HG03439 (cell line): ENCODE results near the gene ACACB.

ENCODE experiments used
- ATAC-seq: cut with Tn5 transposase; IDR thresholded peaks from one replicate; pipeline ENCODE4 v1.9.1; 2021; ENCODE audit warnings: mild to moderate bottlenecking, moderate library complexity; ENCODE audit not compliant: unreplicated experiment

ACACB gene

DNA sequence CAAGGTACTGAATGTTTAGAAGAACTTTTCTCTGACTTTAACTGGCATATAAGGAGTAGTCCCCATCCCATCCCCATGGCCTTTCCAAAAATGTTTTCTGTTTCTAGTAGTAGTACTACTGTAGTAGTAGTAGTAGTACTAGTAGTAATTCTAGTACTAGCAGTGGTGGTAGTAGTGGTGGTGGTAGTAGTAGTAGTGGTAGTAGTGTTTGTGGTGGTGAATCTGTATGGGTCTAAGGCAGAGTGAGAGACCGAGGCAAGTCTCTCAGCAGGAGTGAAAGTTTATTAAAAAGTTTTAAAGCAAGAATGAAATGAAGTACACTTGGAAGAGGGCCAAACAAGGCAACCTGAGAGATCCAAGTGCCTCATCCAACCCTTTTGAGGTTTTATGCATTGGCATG is 134.1 kb downstream of the ACACB start:
- ATAC-seq: no peak

DNA sequence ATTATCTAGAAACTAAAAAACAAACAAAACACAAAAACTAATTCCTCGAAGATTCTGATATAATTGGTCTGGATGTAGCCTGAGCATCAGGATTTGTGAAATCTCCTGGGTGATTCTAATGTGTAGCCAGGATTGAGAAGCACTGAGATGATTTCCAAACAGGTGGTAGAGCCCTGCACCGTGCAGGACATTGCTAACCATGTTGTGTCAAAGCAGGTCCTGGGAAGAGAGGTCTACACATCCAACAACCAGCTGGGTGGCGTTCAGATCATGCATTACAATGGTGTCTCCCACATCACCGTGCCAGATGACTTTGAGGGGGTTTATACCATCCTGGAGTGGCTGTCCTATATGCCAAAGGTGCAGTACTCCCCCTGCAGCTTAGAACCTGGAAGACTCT is 136.4 kb downstream of the ACACB start:
- ATAC-seq: no peak

DNA sequence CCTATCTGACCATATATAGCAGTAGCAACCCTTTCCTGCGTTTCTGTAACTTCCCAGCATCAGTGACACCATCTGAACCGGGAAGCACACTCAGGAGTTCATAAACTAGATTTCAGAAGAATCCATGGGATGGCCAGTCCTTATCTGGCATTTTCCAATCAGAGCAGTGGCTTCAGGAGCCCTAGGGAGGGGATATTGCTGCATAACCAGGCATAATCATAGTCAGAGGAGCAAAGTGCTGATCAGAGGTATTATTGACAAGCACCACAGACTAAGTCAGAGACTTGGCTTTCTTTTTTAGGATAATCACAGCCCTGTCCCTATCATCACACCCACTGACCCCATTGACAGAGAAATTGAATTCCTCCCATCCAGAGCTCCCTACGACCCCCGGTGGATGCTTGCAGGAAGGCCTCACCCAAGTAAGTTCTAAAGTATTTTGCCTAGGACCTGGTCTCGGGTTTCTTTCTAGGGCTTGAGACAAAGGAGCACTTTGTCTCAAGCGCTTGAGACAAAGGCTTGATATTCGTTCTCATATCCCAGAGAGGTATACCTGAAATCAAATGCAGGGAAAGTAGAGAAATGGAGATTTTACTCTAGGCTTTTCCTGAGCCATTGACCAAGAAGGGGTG is 137.6 kb downstream of the ACACB start:
- ATAC-seq: no peak

DNA sequence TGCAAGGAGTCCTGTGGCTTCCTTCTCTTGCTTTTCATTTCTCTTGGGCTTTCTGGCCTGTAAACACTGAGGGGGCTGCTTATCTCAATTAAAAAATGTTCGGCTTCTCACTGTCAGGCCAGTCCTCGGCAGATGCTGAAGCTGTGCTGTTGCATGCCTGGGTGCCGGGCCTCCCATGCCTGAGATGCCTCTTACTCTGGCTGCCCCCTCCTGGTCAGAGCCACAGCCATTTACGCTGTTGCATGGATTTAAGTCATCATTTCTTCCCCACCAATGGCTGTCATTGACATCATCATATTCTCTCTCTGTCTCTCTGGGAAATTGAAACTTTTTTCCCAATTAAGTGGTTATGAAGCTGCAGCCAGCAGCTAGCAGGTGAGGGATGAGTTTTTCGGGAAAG is 139.0 kb downstream of the ACACB start:
- ATAC-seq: no peak

DNA sequence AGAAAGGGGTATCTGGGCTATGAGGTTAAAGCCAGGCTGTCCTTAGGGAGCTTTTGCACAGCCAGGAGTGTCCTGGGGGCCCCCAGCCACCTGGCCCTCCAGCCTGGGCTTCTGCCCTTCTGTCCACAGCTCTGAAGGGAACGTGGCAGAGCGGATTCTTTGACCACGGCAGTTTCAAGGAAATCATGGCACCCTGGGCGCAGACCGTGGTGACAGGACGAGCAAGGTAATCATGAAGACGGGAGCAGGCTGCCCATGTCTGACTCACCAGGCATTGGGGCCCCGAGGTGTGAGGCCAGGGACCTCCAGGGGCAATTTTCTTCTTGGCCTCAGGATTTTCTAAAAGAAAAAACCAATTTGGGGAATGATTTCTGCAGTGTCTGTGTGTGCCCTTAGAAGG is 139.6 kb downstream of the ACACB start:
- no peak for ATAC-seq

DNA sequence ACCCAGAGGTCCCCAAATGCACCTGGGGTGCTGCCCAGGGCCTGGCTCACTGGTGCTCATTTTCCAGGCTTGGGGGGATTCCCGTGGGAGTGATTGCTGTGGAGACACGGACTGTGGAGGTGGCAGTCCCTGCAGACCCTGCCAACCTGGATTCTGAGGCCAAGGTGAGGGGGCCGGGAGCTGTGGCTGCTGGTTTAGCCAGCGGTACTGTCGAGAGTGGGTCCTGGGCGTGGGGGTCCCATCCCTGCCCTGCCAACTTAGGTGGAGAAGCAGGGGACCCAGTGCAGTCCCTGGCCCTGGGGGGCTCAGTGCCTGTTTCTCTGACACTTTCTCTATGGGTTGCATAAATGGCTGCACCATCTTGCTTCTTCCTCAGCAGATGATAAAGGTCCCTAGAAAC is 141.8 kb downstream of the ACACB start:
- ATAC-seq: no peak

DNA sequence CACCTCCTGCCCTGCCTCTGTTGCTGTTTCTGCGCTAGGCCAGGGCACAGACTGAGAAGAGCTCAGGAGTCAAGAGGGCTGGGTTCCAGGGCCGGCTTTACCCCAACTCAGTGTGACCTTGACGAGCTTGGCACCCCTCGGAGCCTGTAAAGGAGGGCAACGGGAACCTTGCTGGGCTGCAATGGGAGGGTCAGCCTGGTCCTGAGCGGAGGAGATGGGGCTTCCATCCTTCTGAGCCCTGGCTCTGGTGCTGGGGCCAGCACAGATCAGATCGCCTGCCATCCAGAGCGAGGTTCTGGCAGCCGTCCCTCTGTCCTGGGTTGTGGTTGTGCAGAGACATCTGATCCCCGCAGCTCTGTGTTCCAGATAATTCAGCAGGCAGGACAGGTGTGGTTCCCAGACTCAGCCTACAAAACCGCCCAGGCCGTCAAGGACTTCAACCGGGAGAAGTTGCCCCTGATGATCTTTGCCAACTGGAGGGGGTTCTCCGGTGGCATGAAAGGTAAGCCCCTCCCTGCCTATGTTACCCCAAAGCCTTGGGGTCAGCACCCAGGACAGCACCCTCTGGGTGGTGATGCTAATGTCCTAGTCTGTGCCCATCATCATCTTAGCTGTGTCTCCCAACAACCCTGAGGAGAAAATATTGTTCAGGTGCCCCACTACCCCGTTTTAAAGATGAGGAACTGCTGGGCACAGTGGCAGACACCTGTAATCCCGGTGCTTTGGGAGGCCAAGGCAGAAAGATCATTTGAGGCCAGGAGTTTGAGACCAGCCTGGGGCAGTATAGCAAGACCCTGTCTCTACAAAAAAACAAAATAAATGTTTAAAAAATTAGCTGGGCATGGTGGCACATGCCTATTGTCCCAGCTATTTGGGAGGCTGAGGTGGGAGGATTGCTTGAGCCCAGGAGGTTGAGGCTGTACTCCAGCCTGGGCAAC is 142.5 kb downstream of the ACACB start:
- ATAC-seq: no peak

DNA sequence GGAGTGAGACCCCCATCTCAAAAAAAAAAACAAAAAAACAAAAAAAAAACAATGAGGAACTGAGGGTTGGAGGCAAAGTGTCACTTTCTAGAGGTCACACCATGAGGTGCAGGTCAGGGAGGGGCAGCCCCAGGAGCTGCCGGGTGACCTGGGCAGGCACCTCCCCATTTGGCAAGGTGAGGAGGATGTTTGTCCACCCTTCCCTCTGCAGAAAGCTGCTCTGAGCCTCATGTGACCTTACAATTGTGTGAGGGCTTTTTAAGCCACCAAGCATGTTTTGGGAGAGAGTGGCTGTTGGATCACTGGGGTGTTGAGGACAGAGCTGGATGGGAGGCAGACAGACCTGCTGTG is 143.1 kb downstream of the ACACB start:
- no peak for ATAC-seq

DNA sequence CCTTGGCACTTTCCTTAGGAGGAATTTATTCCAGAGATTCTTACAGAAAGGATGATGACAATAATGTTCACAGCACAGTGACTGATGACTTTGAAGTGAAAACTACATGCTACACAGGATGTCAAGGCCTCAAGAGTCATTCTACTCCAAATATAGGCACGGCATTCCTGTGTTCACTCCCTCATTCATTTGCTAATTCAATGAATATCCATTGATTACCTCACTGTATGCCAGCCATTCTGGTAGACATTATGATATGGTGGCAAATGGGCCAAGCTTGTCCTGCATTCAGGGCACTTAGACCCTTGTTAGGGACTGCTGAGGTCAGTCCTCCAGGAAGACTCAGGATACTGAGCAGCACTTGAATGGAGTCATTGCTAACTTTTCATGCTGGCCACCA is 144.7 kb downstream of the ACACB start:
- no peak for ATAC-seq

DNA sequence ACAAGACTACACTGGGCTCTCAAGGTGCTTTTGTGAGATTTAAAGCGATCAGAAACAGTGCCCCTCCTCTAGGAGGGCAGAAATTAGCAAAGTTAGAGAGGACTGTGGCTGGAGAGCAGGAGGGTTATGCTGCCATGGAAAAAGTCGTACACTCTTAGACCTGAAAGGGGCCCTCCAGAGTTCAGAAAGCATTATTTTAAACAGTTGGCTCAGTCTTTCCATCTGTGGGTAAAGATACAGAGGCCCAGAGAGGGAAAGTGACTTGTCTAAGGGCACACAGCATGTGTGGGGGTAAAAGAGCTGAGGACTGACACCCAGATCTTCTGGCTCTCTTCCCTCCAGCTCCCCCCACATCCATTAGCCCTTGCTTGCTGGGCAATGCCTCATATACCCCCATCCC is 145.6 kb downstream of the ACACB start:
- ATAC-seq: no peak

DNA sequence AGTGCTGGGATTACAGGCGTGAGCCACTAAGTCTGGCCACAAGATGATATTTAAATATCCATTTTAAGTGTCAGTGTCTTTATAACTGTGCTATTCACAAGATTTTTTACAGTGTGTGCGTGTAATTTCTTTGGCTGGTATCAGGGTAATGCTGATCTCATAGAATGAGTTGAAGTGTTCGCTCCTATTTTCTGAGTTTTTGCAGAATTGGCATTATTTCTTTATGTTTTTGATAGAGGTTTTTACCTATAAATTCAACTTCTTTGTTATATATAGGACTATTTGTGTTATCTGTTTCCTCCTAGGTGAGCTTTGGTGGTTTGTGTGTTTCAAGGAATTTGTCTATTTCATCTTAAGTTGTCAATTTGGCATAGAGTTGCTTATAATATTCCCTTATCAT is 147.1 kb downstream of the ACACB start:
- no peak for ATAC-seq

DNA sequence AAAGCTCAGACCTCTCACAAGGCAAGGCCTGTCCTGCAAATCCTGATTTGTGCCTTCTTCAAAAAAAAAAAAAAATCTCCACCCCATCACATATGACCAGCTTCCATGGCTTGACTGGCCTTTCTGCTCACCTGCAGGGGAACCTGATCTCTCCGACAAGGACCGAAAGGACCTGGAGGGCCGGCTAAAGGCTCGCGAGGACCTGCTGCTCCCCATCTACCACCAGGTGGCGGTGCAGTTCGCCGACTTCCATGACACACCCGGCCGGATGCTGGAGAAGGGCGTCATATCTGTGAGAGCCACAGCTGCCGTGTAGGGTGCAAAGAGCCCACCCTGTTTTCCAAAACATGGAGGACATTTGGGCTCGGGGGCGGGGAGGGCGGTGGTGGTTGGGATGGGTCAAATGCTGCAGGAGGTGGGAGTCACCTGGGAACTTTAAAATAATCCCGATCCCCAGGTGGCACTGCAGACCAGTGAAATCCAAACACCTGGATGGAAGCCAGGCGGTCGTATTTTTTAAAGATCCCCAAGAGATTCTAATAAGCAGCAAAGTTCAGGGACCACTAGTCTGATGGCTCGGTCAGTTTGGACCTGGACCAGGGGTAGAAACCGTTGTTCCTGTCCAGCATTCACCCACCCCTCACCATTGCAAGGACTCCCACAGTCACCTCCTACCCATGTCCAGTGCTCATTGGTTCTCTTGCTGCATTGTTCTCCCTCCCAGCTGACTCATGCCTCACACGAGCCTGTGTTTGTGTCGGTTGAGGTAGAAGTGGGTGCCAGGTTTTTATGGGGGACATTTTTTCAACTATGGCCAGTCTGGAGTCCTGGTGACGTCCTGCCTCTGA is 147.9 kb downstream of the ACACB start:
- ATAC-seq: no peak

DNA sequence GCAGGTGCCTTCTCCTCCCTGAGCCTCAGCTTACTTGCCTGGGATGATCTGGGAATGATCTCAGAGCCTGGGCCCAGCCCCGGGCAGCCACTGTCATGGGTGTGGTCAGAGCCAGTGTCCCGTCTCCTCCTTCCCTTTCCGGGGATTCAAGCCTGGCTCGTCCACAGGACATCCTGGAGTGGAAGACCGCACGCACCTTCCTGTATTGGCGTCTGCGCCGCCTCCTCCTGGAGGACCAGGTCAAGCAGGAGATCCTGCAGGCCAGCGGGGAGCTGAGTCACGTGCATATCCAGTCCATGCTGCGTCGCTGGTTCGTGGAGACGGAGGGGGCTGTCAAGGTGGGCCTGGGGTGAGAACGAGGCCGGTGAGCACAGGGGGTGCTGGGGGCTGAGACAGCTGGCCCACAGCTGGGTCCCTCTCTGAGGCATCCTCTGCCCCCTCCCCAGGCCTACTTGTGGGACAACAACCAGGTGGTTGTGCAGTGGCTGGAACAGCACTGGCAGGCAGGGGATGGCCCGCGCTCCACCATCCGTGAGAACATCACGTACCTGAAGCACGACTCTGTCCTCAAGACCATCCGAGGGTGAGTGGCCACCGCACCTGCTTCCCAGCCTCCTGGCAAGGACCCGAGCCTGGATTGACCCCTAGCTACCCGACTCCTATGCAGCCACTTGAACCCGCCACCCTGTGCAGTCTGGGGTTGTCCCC is 148.7 kb downstream of the ACACB start:
- no peak for ATAC-seq

DNA sequence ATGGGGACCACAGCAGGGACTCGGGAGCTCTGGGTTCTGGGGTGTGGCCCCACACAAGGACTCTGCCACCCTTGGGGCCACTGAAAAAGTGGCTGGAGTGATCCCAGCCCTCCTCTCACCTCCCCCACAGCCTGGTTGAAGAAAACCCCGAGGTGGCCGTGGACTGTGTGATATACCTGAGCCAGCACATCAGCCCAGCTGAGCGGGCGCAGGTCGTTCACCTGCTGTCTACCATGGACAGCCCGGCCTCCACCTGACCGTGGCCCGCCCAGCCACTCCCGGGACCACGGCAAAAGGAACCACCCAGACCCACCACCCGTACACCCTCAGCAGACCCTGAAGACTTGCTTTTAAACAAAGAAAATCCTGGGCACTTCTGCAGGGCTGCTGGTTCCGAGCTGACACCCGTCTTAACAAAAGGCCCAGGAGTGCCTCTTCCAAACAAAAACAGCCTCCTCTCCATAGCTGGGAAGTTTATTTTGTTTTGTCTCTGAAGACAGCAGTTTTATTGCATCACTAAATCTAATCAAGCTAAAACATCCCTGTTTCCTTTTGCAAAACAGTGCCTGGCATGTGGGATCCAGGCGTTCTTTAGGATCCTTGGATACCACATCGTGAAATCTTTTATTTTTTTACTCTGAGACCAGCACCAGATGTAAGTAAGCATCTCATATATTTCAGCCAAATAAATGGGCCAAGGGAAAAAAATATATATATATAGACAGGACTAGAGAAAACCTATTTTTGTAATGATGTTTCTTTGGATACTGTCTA is 149.9 kb downstream of the ACACB start:
- no peak for ATAC-seq

DNA sequence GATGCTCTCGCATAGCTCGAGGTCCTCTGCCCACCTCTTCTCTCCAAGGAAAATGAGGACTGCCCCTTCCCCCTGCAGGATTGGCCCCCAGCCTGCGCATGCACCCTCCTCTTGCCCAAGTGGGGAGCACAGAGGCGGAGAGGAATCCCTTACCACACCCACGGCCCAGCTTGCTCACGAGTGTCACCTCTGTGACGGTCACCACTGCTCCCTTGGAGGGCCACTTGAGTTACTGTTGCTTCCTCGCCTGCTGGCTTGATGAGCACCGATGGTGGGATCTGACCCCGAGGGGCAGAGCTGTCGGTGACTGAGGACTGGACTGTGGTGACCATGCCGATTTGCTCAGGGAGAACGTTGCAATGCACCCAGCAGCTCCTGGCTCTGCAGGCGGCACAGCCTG is 151.0 kb downstream of the ACACB start:
- no peak for ATAC-seq

DNA sequence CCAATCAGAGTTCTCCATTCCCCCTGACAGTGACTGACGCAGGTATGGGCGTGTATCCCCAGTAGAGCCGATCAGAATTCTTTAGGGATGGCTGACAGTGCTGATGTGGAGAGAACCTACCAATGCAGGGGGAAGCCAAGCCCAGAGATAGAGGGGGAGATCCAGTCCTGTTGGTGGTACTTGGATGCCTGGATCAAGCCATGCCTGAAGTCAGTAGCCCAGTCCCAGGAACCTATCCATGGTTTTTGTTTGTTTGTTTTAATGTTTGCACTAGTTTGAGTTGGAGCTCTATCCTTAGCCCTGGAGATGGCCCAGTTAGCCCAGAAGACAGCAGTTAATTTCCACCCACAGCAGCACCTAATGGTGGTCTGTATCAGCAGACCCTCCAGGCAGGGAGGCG is 152.5 kb downstream of the ACACB start:
- ATAC-seq: no peak

DNA sequence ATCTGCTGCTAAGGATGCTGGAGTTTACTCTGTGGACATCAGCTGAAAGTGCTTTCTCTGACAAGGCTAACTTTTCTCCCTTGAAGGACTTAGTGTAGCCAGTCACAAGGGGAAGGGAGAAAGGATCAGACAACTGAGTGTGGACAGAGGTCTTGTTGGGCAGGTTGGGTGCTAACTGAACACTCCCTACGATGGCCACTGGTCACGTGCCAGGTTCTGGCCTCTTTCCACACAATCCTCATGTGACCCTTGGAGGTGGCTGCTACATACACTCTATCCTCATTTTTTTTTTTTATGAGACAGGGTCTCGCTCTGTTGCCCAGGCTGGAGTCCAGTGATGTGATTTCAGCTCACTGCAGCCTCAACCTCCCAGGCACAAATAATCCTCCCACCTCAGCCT is 153.0 kb downstream of the ACACB start:
- no peak for ATAC-seq

DNA sequence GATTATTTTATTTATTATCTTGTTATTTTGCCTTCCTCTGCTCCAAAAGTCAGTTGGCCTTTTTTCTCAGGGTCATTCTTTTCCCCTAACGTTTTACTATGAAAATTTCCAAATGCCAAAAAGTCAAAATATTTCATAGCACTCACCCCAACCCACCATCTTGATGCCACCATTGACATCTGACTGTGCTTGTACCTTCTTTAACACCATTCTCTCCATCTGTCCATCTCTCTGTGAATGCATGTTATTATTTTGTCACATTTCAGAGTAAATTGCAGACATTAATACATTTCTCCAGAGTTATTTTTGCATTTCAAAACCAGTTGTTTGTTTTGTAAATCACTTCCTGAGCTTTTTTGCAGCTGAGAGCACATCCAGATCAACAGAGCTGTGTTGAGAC is 154.1 kb downstream of the ACACB start:
- no peak for ATAC-seq

DNA sequence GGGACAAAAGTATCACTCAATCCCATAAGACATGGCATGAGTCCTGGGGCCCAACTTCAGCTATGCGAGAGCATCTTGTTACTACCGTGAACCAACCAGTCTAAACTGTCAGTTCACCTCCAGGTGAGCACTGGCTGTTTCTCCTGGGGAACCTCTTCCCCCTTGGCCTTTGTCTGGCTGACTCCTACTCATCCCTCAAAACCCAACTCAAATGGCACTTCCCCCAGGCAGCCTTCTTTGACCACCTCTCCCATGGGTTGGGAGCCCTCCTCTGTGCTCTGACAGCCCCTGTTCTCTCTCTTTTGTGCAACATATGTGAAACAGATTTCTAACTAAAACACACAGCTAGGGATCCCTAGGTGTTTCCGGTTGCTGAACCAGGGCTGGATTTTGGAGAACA is 155.0 kb downstream of the ACACB start:
- ATAC-seq: no peak

DNA sequence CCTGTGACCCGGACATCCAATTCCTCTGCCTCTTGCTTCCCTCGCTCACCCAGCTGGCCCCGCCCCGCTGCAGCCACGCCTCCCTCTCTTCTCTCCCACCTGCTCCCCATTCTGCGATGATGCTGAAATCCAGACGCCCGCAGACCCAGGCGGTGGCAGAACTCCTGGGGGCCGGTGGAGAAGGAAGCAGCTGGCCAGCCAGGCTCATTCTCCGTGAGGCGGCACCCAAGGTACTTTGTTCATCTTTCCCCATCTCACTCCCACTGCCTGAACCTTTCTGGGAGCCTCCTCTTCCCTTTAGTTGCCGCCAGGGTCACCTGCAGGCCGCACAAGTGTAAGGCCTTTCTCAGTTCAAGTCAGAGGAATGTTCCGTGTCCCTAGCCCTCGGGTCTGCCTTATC is 157.0 kb downstream of the ACACB start:
- no peak for ATAC-seq
